Measurements from ENCODE around the gene ERAL1. TPM values are rescaled to one million over a fixed set of nuclear protein-coding genes. Genes with fewer than 3 reads are reported as not detected.

ERAL1 gene
- total and polyA plus RNA-seq, 2 of the 8 experiments (the other 6 are each of a cell fraction or from before 2014, with no cell fraction given), result 67.8 to 122 TPM

GRCh38 chr17:28898527-28898955 is 43.7 kb downstream of the ERAL1 start:
- Histone ChIP-seq H2BK5ac (ENCODE audit: low read depth, low read length) (no peak overlapping the region), H2AFZ (ENCODE audit: low read length) (no peak overlapping the region), H3K4me2 (ENCODE audit: insufficient read depth in 1 of 2, low read depth in 2 of 2, low read length in 2 of 2) (no peak overlapping the region; a peak in 1 of 4 replicates), H3K9ac (replicated peaks in 1 of 4; ENCODE audit: extremely low read depth in 1 of 4, low read depth in 3 of 4, low read length in 3 of 4) (no peak overlapping the region), H3K36me3 (ENCODE audit: control insufficient read depth in 2 of 4, insufficient read depth in 4 of 4, low read length in 3 of 4) (no peaks in the 10 kb centered on the region; a peak in 1 of 8 replicates), H3K4me3 (ENCODE audit: extremely low read depth in 1 of 4, insufficient read depth in 2 of 4, low read depth in 3 of 4, low read length in 4 of 4) (no peak overlapping the region), H4K8ac (ENCODE audit: extremely low read depth, insufficient read depth, low read length) (no peak overlapping the region; the same call in 1 of the 2 replicates), H3K14ac (ENCODE audit: insufficient read length) (no peak overlapping the region), H4K91ac (replicated peaks; ENCODE audit: insufficient read length, low read length) (no peak overlapping the region), H2BK120ac (replicated peaks; ENCODE audit: low read depth, low read length) (no peak overlapping the region), H3K4me1 (replicated peaks in 1 of 4; ENCODE audit: control insufficient read depth in 3 of 4, insufficient read depth in 4 of 4, low read length in 3 of 4) (peaks cover 2 to 22% (median 8%) of the 10 kb centered on the region in 4 experiments), H3K9me3 (ENCODE audit: insufficient read depth in 2 of 2, low read depth in 1 of 2, low read length in 1 of 2) (no peaks in the 10 kb centered on the region), H3K27ac (ENCODE audit: low read depth, low read length) (no peak overlapping the region), H4K5ac (ENCODE audit: insufficient read length, low read depth, low read length) (no peak overlapping the region), H2BK15ac (ENCODE audit: low read length) (no peak overlapping the region), H2BK20ac (ENCODE audit: low read length) (no peak overlapping the region), H3K23ac (ENCODE audit: insufficient read length) (no peak overlapping the region), H2AK5ac (ENCODE audit: low read depth, low read length) (no peak overlapping the region; the same call in 1 of the 2 replicates), H3K79me2 (ENCODE audit: control insufficient read depth in 1 of 2, insufficient read depth in 2 of 2, low read length in 2 of 2) (peaks cover 4 to 21% of the 10 kb centered on the region in 2 experiments), H3K4ac (replicated peaks; ENCODE audit: insufficient read length, low read depth, low read length) (no peak overlapping the region), H3K27me3 (replicated peaks in 1 of 4; ENCODE audit: control insufficient read depth in 3 of 4, extremely low read depth in 1 of 4, insufficient read depth in 3 of 4, low read length in 3 of 4) (no peaks in the 10 kb centered on the region), H3K18ac (ENCODE audit: extremely low read depth, low read length) (no peak overlapping the region), H3K23me2 (ENCODE audit: low read depth, low read length) (peaks cover 10% of the 10 kb centered on the region; the same call in 1 of the 2 replicates), H3K56ac (replicated peaks; ENCODE audit: insufficient read length, low read depth, low read length) (no peak overlapping the region), H3K79me1 (ENCODE audit: low read depth, low read length) (peaks cover 8% of the 10 kb centered on the region), H2BK12ac (ENCODE audit: low read depth, low read length) (no peak overlapping the region), H4K20me1 (replicated peaks in 1 of 2; ENCODE audit: control insufficient read depth in 1 of 2, insufficient read depth in 2 of 2, low read length in 2 of 2) (peaks cover 0 to 2% of the 10 kb centered on the region in 2 experiments)
- CTCF ChIA-PET (ENCODE audit: partially characterized antibody), result interaction anchor here (0.6 to 7.3 kb wide), 18 partner anchors 11 to 219 kb away, joined by 3 to 47 read pairs (median 4); partner anchors contain the start of genes NEK8 and TLCD1
- POLR2A ChIA-PET (ENCODE audit: partially characterized antibody), result interaction anchor here (0.9 to 5.2 kb wide), 17 partner anchors 8 to 178 kb away, joined by 3 to 51 read pairs (median 8); partner anchors contain the start of genes RPL23A and TLCD1
- 89% methylated on average over 11 of the region's 12 CpGs; no CpG with 5 or more reads in 1 of the 2 experiments for WGBS, 2 experiments (ENCODE audit: extremely low coverage in 1 of 2, insufficient coverage in 1 of 2, insufficient read length in 1 of 2, insufficient replicate concordance in 2 of 2, low coverage in 1 of 2, low lambda C conversion rate in 2 of 2, missing lambda C conversion rate in 1 of 2)
- DNase-seq (ENCODE audit: low read depth in 1 of 2, low spot score in 2 of 2) (no peak), FAIRE-seq (no peak)
- no peak for TF ChIP-seq TAF1 (IDR thresholded peaks at IDR 0.05; ENCODE audit: low read depth, low read length)
- TF ChIP-seq CBX5 (IDR thresholded peaks at IDR 0.05; ENCODE audit: low read depth, low read length), result no peak
- no peak for TF ChIP-seq CTBP2 (IDR thresholded peaks at IDR 0.05; ENCODE audit: borderline replicate concordance, insufficient read depth, insufficient read length, low read length)
- no peak for TF ChIP-seq CTCF (IDR thresholded peaks at IDR 0.05; ENCODE audit: control extremely low read depth in 1 of 3, insufficient read depth in 1 of 3, low read depth in 1 of 3, low read length in 3 of 3)
- no peak for TF ChIP-seq YY1 (IDR thresholded peaks at IDR 0.05; ENCODE audit: low read depth, low read length)
- TF ChIP-seq RXRA (IDR thresholded peaks at IDR 0.05; ENCODE audit: insufficient read depth, low read depth, low read length), result no peak
- TF ChIP-seq GABPA (IDR thresholded peaks at IDR 0.05; ENCODE audit: borderline replicate concordance, insufficient read depth, low read length), result no peak
- no peak for TF ChIP-seq KDM4A (IDR thresholded peaks at IDR 0.05; ENCODE audit: low read depth, low read length, severe bottlenecking)
- no peak for TF ChIP-seq USF2 (IDR thresholded peaks at IDR 0.05; ENCODE audit: low read length)

All from H1 (cell line).